Endometrium (tissue), 2 donors: ENCODE measurements around the gene CHRM3.
"Not testable (repeated sequence)": the region's sequence is repeated elsewhere in the genome, so short reads cannot be mapped to it uniquely, and the experiment has no call there.

Experiments used
- FAIRE-seq: peaks from 2 replicates; lab custom pipeline; 2012; peaks lifted over from hg19 to GRCh38; lab: Jason Lieb, UNC
- donor health status: control.
- donor health status: control.

The CHRM3 gene

DNA sequence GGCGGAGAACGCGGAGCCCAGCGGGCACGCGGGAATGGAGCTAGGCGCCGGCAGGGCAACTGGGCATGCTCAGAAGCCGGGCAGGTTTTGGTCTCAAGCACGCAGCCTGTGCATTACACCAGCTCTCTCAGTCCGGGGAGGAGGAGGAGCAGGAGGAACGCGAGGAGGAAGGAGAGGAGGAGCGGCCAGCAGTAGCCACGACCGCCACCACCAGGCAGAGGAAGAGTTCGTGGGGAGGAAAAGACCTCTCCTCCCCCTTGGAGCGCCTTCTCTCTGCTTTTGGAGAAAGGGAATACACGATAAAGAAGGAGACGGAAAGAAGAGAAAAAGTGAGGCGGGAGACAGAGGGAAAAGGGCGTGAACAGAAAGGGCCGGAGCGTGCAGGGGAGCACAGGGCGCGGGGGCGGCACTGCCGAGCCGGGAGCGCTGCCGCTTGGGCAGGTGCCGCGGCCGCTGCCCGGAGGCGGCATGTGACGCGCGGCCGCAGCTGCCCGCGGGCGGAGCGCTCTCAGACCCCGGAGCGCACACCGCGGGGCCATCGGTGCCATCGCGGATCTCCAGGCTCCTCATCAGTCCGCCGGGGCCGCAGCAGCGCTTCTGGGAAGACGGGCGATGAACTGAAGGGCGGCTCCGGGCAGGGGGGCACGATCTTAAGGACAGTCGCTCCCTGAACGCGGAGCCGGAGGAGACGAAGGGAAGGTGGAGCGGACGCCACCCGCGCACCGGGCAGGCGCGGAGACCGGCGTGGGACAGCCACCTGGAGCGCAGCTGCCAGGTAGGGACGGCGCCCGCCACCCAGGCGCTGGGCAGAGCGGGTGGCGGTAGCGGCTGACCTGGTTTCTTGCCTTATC lies at the start of gene CHRM3:
Gene CHRM3 (plus strand): TSS at position 116 of the 851 bp plus-strand sequence. CDS start 520,884 bp downstream, outside the sequence.
- no peak for FAIRE-seq

DNA sequence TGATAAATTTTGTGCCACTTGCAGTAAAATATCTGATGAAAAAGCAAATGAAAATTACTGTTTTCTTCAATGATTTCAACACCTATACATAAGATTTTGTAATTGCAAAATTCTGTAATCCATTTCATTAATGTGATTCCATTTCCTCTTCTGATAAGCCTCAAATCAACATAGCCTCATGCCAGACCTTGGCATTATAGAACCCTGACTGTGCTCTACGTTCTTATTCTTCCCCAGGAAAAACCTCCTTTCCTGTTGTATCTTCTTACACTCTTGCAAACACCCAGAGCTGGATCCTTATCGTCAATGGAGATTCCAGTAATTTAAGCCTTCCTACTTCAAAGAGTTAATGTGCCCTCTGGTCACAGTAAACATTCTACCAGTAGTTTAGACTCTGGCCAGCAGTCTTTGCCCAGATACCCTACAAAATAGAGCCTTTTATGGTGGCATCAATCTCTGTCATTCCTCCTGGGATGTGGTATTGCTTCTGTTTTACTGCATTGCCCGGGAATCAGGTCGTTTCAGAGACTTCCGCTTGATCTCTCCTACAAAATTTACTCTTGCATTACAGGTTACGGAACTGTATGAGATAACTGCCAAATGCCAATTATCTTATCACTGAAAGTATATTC lies 48.5 kb upstream of the CHRM3 start:
- no peak for FAIRE-seq

DNA sequence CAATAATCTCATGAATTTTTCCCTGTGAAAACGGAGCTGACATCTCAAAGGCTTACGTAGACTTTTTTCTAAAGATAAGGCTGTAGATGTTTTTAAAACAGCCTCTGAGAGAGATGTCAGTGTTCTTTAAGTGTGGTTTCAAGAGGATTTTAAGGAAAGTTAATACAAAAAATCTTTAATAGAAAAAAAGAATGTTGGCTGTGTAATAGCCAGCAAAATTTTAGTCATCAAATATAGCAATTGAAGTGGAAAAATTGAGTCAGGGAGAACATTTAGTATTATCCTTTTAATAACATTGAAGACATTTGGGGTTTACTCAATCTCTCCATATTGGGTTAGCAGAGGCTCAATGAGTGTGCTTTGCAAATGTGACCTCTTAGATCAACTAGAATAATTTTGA lies 38.6 kb upstream of the CHRM3 start:
- FAIRE-seq: no peak

DNA sequence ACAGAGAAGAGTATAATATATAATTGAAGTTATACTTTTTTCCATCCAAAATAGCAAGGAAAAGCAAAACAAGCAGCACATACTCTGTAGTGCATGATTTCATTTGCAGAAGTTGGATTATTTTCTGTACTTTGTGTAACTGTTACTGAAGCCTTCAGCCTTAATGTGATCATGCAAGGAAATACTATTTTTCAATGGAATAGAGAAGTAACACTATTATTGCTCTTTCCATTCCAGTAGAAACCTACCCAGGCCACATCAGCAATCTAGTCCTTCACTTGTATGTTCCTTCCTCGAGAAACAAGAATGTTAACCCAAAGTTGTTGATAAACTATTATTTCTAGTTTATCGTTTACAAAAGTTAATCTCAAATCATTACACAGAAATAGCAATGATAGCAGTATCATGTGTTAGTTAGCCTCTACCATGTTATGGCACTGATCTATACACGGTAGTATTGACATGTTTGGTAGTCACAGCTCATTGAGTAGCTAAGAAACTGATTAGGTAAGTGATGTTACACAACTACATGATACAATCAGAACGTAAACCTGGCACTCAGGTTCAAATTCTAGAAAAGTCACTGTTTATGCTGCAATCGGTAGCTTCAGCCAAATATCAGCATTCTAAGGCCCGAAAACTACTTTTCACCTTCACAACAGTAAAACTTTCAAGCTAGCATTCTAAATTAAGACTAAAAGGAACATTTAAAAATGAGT lies 37.6 kb upstream of the CHRM3 start:
- FAIRE-seq: no peak

DNA sequence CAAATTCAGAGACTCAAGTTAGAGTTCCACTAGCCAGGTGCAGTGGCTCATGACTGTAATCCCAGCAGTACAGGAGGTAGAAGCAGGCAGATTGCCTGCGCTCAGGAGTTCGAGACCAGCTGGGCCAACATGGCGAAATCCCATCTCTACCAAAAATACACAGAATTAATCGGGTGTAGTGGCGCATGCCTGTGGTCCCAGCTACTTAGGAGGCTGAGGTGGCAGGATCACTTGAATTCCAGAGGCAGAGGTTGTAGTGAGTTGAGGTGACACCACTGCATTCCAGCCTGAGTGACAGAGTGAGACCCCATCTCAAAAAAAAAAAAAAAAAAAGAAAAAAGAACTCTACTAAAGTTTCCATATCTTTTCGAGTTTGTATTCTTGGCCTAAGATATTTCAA lies 36.7 kb upstream of the CHRM3 start:
- no peak for FAIRE-seq

DNA sequence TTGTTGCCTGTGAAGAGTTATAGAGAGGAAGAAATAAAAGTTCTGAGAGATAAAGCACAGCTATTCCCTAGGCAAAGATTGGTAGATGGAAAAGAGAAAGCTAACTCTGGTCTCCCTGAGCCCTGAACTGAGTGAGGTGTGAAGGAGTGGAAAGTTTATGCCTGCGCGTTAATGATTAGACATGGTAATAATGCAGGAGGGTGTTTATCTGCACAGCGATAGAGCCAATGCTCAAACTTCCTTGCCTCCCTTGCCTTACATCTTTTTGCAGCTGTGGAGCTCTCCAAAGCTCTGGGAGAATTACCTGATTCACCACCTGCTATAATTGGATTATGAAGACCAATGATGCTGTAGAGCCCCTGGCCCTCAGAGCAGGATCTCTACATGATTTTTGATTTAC lies 32.8 kb upstream of the CHRM3 start:
- FAIRE-seq: no peak

DNA sequence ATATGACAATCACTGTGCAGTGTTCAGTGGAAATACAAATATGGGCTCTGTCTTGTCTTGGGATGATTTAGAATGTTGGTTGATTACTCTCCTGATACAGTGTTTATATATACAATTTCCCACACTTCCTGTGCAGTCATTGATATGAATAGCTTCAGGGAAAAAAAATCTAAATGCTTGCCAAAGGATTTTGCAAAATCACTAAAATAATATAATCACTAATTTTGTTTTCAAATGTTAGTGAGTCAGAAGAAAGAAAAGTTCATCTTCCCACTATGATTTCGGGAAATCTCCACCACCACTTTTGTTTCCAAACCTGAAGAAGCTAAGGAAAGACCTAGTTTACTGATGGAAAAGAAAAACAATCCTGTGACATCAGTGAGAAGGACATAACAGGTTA lies 32.1 kb upstream of the CHRM3 start:
- FAIRE-seq: no peak

DNA sequence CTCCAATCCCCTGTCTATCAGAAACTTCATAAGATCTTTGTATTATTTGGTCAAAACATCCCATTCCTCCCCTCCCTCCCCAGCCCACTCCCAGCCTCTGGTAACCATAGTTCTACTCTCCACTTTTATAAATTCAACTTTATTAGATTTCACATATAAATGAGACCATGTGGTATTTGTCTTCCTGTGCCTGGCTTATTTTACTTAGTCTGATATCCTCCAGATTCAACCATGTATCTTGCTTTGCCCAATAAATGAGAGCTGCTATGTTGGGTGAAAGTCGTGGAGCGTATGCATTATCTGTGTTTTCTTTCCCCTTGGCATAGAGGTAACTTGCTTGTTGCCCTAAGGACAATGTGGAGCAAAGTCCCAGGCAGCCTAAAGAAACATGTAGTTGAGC lies 28.5 kb upstream of the CHRM3 start:
- FAIRE-seq: no peak

DNA sequence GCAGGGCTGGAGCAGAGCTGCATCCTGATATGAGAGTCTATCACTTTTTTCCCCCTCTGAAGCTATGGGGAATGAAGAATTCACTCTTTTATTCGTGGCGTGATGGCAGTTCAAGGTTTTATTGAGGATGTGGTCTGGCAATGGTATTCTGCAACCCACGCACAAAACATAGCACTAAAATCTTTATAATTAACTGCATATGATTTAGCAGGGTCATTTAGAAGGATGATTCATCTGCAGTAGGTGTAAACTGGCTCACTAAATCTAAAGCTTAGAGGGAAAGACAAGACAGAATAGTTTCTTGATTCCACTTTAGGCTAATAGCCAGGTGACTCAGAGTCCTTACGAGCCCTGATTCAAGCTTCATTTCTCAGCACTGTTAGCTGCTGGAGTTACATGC lies 25.0 kb upstream of the CHRM3 start:
- FAIRE-seq: no peak

DNA sequence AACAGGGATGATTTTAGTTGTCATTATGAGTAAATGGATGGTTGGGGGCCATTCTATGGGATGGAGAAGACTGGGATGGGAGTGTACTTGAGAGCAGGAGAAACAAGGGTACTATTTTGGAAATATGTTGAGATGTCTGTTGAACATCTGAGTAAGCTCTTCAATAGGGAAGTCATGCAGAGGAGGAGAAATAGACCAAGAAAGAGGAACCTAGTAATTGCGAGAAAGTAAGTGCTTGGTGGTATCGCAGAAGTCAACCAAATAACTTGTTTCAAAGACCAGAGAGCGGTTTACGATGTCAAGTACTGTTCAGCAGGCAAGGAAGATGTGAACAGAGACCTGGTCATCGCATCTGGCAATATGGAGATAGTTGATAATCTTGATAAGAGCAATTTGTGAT lies 22.4 kb upstream of the CHRM3 start:
- FAIRE-seq: no peak

DNA sequence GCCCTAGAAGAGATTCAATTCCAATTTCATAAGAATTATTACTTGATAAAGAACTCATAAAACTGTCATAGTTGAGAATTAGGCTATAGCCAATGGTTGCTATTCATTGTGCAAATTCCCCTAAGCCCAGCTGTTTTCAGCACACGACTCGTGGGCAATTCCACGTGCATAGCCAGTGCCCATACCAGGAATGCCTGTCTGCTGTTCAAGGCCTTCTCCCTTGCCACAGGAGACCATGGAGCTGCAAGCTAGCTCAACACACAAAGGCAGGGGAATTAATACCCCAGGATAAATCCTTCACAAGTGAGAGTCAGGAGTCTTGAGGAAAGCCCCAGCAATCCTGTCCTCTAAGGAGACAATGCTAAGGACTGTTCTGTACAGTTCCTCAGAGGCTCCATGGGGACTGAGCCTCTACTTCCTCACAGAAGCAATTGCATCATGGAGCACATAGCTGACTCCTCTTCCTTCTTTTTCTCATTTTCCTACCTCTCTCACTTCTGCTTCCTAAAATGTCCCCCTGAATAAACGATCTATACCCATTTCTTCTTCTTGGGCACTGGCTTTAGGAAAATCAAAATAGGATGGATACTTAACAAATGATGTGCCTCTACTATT lies 19.1 kb upstream of the CHRM3 start:
- no peak for FAIRE-seq

DNA sequence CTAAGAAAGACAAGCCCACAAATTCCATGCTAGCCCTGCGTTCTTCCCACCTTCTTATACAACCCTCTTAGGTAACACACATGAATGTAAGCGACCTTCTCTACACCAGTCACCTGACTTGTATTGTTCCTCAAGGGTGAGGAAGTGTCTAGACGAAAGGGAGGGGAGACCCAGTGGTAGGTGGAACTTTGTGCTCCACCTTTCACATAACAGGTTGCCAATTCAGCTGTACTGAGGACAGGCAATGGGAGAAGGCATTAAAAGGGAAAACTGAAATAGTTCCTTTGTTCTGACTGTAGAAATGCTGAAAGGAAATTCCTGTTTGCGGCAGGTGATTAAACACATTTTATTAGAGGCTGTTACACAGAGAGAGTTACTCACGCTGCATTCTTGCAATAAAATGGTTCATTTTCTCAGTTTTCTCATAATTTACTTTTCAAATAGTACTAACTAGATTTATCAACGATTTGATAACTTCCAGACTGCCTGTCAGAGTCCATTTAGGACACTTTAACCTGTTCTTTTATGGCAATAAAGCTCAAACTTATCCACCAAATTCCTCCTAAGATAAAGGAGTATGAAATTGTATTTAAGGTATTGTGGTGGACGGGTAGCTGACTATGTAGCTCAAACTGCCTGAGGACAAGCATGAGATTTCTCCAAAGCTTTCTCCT lies 17.8 kb upstream of the CHRM3 start:
- no peak for FAIRE-seq

DNA sequence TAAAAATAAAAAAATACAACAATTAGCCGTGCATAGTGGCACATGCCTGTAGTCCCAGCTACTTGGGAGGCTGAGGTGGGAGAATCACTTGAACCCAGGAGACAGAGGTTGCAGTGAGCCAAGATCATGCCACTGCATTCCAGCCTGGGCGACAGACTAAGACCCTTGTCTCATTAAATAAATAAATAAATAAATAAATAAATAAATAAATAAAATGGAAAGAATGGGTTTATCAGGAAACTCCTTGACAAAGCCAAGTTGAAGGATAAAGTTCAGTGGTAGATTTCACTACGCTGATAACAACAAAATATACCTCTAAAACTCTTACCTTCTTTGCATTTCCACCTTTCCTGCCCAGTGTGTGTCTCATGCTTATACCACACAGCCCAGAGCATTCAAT lies 15.5 kb upstream of the CHRM3 start:
- not testable (repeated sequence) for FAIRE-seq

DNA sequence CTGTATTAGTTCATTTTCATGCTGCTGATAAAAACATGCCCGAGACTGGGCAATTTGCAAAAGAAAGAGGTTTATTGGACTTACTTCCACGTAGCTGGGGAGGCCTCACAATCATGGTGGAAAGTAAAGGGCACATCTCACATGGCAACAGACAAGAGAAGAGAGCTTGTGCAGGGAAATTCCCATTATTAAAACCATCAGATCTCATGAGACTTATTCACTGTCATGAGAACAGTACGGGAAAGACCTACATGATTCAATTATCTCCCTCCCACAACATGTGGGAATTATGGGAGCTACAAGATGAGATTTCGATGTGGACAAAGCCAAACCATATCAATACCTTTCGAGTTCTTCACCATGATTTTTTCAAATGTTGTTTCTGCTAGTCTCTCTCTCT lies 3.7 kb upstream of the CHRM3 start:
- FAIRE-seq: no peak

DNA sequence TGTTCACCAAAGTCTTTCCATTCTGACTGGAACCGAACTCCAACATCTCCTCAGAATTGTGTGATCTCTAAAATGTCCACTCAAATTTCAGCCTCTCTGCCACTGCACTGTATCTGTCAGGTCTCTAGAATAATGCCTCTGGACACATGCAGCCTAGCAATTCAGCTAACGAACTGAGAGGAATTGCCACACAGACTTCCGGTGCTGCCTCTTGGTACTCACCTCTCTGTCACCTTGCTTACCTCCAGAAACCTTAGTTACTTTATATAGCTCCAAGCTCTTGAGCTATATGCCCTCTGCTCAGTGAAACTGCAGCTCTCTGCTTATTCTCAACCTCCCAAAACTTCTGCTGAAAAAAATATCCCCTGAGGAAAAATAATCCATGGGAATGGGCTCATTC lies 2.7 kb upstream of the CHRM3 start:
- no peak for FAIRE-seq

DNA sequence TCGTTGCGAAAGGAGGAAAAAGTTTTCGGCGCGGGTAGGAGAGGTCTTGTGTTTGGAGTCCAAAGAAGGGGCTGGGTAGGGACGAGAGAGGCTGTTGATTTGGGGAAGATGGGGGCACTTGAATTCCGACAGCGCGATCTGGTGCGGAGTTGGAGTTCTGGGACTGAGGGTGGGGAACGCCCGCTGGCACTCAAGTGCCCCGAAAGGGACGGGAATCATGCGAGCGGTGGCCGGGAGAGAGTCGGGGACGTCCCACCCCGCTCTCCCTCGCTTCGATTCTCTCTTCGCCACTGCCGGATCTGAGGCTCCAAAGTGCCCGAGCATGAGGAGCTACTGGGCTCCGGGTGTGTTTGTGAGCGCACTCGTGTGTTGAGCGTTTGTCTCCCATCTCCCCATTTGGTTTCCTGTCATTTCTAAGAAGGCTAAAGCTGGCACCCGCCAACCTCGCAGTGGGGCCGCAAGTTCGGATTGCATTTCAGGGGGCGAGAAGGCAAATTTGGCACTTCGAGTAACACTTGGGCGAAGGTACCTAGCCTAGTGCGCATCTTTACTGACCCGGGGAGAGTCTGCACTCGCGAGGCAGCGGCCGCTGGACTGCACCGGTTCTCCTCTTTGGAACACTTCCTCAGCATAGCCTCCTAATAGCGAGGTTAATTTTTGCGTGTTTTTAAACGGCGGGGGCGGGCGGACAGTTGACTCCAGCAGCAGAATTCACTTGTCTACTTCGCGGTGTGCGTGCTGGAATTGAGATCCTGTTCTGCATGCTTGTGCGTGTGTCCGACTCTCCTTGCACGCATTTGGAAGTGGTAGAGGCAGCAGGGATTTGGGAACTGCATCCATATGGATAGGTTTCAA lies 1.2 kb downstream of the CHRM3 start:
- FAIRE-seq: no peak

DNA sequence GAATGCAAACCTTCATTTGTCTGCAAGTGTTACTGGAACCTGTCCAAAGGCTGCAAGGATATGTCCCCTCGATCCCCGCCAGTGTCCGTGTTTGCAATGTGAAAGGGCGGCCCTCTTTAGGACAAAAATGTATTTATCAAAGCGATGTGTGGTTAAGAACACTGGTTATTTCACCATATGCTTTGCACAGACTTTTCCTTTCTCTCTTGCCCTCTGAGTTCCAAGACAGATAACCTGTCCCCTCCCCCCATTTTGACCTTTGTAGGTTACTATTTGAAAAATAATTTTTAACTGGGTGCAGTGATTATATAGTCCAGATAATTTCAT lies 1.8 kb downstream of the CHRM3 start:
- no peak for FAIRE-seq

DNA sequence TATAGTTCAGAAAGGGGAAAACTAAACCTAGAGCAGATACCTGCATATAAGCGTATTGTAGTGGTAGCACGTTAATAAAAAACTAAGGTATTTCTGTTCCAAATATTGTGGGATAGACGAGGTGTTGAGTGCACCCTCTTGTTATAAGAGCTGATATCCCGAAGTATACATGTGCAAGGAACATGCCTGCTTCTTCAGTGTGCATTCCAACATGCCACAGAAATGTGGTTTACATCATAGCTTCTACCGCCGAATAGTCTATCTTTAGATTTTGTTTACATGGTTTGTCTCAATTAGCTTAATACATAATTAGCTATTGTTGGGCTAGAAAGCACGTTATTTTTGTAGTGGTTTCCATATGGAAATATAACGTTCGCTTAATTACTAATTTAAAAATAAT lies 2.2 kb downstream of the CHRM3 start:
- no peak for FAIRE-seq

DNA sequence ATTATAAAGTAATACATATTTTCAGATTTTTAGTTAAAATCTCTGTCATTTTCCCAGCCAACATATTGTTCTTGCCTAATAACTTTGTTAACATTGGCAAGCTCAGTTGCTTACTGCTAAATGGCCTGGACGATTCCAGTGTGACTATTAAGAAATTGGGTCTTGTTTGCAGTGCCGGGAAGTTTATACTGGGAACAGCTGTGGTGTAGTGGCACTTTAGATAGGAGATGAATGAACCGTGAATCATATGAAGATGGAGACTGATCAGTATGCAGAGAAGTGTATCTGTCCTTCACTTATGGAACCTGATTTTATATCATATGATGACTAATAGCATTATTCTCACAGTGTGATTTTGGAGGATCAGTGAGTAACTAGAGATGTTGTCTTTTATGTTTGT lies 3.3 kb downstream of the CHRM3 start:
- no peak for FAIRE-seq

DNA sequence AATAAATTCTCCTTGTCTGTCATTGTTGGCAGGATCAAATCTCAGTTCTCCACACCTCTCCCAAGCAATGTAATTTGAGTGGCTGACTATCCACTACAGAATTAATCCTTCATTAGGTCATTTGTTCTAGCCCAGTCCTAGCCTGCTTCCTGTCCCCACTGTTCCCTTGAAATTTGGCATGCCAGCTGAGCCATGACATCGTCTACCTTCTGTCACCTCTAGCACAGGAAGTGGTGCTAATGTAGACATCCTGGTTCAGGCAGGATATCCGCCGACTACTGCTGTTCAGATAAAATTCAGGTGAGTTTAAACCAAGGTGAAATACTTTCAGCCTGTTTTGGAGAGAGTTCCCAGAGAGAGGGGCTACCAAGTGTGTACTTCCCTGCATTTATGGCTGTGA lies 5.9 kb downstream of the CHRM3 start:
- FAIRE-seq: no peak

DNA sequence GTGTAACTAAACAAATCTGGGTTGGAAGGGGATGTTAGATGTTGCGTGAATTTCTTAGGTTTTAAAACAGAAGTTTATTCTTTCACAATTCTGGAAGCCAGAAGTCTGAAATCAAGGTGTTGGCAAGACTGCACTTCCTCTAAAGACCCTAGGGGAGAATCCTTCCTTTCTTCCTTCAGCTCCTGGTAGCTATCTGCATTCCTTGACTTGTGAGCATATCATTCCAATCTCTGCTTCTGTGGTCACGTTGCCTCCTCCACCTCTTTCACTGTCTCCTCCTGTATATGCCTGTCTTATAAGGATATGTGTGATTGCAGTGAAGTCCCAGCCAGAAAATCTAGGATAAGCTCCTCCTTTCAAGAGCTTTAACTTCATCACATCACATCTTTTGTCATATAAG lies 7.7 kb downstream of the CHRM3 start:
- no peak for FAIRE-seq
